Activated CD8-positive, alpha-beta memory T cell treated with anti-CD3 and anti-CD28 coated beads for 48 hours (primary cell): ENCODE results near the gene TRPM3.
"Not testable (repeated sequence)": the region's sequence is repeated elsewhere in the genome, so short reads cannot be mapped to it uniquely, and the experiment has no call there.

ENCODE experiments used
- DNase-seq, 3 experiments: peaks; one replicate each; pipeline ENCODE4 v3.0.0-alpha.2; 2020; ENCODE audit warnings: low read depth in 2 of 3, low spot score in 2 of 3

TRPM3 gene

DNA sequence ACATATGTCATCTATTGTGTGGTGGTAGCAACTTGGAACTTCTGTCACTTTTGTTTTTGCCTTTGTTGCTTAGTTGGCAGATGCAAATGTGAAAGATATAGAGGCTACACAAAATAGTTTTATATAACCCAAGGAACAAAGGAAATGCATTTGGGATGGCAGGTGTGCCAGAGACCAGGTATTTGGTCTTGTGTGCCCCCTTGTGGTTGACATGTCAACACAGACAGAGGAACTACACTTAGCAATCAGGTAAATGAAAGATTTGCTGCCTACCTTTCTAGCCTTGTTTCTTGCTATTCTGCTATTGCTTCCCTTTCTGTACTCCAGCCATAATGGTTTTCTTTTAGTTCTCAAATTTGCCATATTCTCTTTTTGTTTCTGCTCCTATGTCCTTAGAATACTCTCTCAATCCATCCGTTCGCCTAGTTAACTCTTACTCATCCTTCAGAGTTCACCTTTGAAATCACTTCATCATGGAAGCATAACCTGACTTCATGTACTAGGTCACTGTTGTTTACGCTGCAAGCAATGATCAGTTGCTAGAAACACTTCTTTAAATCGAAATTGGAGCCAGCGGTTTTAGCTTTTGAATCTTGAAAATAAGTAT, 119.5 kb downstream of the TRPM3 start:
- no peak for DNase-seq

DNA sequence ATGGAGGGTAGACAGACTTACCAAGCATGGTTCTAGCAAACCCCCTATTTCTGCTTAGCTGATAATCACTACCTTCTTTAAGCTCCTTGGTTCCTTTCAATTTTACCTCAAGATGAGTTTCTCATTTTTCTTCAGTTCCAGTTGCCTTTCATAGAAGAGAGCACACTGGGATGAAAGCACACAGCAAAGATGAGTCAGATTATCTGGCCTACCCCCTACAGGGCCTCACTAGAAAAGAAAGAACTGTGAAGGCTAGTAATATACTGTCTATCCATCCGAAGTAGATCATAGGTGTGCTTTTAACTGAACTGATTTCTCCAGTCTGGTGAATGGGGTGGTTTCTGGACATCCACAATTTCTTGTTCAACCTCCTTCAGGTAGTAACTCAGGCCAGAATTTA, 122.5 kb downstream of the TRPM3 start:
- DNase-seq: no peak

DNA sequence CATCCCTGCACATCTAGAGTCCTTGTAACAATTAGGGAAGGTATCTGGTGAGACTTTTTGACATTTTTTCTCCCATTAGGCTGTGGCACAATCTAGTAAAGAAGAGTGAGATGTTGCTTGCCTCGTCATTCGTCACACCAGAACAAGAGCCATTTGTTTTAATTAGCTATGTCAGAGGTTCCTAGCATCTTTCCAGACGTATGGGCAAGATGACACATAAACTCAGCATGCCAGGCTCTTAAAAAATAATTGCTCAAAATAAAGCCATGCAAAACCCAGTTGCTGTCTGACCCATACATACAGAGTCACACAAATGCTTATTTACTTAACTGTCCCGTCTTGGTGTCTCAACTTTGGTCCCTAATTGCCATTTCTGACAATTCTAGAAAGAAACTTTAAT, 125.9 kb downstream of the TRPM3 start:
- DNase-seq: no peak

DNA sequence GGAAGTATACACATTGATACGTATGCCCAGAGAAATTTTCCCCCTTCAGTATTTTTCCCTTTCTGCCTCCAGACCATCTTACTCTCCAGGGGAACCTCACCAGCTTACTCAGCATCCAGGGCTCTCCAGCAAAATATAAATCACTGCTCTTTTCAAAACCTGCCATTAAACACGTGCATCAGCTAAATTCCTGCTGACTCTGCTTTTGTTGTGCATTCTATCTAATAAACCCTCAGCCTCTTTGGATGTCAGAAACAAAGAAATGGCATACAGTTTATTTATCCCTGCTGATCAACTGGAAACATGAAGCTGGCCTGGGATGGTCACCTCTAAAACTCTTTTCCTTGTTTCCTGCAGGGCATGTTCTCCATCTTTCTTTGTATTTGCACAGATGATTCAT, 126.8 kb downstream of the TRPM3 start:
- no peak for DNase-seq

DNA sequence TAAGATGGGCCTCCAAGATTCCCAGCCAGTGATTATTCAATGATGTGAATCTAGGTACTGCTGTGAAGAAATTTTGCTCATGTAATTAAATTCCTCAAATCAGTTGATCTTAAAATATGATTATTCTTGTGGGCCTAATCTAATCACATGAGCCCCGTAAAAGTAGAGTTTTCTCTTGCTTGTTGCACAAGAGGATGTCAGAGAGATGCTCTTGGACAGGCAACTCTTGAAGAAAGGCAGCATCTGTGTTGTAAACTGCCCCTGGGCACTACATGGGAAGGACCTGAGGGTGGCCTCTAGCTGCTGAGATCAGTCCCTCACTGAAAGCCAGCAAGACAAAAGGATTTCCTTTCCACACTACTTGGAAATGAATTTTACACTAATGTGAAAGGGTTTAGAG, 132.9 kb downstream of the TRPM3 start:
- DNase-seq: no peak

DNA sequence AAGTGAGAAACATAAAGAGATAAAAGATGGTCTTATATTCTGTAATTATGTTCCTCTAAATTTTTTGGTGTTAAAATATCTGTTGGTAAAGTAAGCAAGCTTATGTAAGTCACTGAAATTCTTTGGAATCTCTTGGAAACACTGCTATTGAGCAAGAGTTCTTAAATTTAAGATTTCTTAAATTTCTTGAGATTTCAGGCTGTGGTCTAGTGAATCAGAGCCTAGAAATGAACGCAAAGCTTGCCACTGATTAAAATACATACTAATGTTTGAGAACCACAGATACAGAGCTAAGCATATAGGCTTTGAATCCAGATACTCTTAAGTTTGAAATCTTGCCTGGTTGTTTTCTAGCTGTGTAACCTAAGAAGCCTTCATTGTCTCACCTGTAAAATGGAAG, 133.4 kb downstream of the TRPM3 start:
- DNase-seq: no peak

DNA sequence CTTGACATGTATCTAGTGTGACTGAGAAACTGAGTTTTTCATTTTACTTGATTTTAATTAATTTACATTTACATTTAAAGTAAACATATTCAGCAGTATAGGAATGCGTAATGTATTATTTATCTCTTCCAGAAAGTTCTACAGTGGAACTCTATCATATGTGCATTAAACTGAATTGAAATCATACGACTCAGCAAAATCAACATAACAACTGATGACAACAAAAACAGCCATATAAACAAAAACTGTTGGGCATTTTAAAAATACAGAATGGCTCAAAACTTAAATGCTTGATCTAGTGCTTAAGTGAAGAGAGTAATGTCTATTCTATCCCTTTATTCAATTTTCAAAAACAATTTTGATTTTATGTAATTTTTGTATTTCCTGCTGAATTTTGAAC, 134.4 kb downstream of the TRPM3 start:
- DNase-seq: no peak

DNA sequence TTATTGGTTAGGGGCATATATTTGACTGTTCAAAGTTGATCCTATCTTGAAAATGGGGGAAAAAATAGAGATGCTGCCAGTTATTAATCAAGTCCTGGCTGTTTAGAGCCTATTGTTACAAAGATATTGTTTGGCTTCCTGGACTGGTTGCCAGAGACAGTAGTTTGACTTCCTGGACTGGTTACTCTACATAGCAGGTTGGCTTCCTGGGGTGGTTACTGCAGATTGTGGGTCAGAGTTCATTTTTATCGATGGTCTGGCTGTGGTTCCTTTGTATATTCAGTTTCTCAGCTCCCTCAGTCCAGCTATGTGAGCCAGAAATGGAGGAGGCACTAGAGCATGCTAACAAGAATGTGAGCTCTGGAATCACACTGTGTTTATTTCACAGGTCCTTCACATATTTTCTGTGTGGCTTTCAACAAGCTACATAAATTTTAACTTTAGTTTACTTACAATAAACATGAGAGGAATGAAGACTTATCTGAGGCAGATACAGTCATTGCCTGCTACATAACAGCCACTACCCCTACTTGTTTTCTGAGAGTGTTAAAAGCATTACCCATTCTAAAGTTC, 137.6 kb downstream of the TRPM3 start:
- DNase-seq: no peak

DNA sequence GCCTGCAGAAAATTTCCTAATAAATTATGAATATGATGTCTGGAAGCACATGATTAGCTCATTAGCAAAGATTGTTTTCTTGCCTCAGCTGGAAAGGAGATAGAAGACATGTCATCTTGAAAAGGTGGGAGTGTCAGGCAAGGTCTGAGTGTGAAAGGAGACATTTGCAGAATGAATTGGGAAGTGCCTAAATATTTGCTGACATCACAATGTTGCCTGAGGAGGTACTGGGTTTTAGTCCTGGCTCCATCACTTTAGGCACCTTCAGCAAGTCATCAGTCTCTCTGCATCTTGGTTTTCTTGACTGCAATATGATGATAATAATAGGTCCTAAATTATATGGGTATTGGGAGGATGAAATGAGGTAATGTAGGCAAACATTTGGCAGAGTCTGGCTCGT, 140.1 kb downstream of the TRPM3 start:
- DNase-seq: no peak

DNA sequence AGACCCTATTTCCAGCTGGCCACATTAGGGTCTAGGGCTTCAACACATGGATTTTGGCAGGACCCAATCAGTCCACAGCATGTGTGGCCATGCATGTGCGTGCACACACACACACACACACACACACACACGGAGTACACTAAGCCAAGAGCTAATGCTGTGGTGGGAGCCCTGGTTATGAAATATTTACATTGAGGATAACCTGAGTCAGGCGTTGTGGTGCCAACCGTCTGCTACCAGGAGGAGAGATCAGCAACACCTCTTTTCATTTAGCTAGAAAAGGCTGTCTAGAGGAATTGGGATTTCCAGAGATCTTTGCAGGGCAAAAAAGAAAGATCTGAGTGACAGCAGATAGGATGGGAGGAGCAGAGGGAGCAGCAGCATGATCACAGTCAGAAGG, 141.5 kb downstream of the TRPM3 start:
- DNase-seq: no peak

DNA sequence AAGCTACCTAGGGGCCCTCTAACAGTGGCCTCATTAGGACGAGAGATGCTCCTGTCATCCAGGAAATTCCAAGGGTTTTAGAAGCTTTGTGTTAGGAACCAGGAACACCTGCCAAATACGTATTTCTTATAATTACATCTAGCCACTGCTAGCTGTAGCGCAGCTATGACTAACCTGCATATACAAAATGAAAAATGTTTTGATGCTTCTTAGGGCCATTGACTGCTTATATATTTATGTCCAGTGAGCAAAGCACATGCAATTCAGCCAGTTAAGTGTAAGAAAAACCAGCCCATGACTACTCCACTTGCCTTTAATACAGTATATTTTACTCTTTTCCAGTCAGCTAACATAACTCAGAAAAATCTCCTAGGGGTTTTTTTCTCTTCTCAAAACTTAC, 143.3 kb downstream of the TRPM3 start:
- DNase-seq: no peak

DNA sequence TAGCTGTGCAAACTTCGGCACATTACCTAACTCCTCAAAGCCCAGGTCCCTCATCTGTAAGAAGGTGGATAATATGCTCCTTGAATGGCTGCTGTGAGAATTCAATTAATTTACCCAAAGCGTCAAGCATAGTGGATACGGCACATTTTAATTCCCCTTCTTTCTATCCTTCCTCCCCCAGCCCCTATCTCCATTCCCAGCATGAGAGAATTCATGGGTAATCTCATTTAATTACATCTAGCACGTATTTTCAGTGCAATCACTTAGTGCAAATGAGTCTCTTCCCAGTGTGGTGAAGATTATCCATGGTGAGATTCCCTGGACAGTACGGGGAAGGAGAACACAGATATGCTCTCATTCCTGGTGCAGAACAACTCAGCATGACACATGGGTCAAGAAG, 145.6 kb downstream of the TRPM3 start:
- DNase-seq: no peak

DNA sequence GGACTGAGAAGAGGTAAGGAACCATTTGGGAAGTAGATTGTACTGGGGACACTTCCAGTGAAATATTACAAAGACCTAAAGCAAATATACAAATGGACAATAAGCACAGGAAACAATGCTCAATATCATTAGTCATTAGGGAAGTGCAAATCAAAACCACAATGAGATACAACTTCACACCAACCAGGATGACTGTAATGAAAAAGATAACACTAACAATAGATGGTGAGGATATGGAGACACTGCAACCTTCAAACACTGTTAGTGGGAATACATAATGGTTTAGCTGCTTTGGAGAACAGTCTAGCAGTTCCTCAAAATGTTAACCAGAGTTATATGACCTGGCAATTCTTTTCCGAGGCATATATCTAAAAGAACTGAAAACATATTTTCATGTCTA, 149.7 kb downstream of the TRPM3 start:
- no peak for DNase-seq

DNA sequence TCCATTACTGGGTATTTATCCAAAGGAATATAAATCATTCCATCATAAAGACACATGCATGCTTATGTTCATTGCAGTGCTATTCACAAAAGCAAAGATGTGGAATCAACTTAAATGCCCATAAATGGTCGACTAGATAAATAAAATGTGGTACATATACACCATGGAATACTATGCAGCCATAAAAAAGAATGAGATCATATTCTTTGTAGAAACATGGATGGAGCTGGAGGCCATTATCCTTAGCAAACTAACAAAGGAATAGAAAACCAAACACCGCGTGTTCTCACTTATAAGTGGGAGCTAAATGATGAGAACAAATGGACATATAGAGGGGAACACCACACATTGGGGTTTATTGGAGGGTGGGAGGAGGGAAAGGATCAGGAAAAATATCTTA, 155.0 kb downstream of the TRPM3 start:
- not testable (repeated sequence) for DNase-seq

DNA sequence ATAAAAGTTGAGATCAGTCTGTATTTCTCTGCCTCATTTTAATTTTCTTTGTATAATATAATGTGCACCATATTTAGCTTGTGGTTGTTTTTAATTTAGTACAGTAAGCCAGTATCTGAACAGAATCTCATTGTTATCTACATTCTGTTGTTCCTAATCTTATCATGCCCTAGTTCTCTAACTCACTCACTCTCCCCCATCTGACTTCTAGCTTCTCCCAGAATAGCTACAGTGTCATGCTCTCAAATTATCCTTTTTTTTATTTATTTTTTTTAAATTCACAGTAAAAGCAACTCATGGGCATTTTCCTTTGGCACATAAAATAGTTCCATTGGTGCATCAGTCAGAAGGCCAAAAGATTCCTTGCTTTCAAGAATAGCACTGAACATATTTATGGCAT, 156.6 kb downstream of the TRPM3 start:
- no peak for DNase-seq

DNA sequence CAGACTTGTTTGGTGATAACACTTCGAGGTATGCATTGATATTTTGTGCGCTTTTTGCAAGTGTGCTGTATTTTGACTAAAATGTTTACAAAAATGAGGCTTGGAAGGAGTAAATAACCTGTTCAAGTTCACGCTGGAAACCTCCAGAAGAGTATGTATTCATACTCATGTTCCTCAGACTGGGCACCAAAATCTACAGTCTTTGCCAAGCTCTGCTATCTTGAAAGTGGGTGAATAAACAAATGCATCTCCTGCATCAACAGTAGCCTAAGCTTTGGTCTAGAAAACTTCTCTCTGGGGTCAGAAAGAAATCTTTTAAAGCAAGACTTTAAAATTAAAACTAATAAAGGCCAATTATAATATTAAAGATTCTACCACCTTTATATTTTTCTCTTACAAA, 157.9 kb downstream of the TRPM3 start:
- DNase-seq: no peak

DNA sequence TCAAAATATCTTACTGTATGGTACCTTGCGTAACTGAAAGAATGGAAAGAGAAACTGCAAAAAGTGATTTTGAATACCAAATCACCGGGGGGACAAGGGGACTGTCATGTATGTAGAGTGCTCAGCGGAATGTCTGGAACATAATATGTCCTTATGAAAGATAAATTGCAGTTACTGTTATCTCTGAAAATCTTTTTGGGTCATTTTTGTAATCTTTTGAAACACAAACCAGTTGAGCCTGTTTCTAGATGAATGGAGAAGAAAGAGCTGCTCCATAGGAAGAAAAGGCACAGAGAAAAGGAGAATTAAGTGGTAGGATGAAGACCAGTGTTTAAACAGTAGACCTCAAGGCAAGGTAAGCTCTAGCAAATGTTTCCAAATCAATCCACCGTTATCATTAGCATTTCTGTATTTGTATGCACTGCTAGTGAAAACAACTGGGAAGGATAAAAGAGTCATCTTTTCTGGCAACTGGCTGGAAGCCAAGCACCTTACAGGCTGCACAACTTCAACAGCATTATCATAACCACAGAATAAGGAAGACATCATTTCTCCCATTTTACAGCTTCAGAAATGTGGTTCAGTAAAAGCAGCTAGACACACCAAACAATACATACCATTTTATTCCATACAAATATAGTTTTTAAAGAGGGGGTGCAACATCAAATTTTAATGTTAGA, 158.5 kb downstream of the TRPM3 start:
- no peak for DNase-seq

DNA sequence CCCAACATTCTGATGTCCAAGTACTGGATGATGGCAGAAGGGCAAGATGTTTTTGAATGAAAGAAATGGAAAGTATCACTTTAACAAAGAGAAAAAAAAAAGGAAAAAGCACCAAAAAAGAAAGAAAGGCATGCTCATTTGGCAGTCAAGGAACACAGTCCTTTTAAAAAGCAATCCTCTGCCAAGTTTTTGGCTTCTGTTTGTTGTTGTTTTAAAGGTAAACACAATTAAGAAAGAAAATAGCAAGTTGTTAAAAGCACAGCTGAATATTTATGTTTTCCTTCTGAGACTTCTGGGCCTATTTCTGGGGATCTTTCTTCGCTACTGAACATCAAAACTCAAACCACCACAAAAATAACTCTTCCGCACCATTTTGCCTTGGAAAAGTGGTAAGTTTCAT, 162.1 kb downstream of the TRPM3 start:
- no peak for DNase-seq

DNA sequence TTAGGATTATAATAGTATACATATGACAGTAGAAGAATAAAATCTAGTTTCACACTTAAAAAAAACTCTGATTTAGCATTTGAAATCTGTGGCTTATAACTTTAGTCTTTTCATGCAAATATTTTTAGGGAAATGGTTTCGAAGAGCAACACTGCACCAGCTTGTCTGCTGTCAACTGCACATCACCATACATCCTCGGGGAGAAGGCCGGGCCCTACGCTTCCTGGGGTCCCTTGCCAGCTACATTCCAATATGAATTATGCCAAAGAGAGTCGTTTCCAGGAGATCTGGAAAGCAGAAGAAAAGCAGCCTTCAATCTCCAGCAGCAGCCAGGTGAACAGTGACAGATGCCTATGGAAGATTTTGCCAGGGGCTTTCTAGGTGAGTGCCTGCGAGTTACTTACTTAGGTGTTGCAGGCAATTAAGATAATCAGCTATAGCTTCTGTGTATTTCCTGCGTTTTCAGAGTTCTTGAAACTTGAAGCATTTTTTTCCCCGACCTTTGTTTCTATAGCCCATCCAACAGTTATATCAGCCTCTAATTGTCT, 166.8 kb downstream of the TRPM3 start:
- DNase-seq: no peak

DNA sequence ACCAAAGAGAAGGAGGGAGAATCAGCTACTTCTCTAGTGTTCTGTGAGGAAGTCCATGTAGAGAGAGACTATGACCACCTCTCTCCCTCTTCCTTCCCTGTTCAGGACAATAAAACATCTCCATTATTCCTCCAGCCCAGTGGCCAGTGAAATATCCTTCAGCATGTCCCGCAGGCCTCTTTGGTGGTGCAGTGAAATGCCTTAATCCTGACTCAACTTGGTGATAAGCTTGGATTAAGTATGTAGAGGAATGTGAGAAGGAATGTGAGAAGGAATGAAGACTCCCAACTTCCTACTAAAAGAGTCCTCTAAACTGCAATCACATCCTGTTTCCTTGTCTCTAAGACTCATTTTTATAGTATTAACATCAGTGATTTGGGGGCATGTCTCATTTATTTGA, 167.3 kb downstream of the TRPM3 start:
- no peak for DNase-seq

DNA sequence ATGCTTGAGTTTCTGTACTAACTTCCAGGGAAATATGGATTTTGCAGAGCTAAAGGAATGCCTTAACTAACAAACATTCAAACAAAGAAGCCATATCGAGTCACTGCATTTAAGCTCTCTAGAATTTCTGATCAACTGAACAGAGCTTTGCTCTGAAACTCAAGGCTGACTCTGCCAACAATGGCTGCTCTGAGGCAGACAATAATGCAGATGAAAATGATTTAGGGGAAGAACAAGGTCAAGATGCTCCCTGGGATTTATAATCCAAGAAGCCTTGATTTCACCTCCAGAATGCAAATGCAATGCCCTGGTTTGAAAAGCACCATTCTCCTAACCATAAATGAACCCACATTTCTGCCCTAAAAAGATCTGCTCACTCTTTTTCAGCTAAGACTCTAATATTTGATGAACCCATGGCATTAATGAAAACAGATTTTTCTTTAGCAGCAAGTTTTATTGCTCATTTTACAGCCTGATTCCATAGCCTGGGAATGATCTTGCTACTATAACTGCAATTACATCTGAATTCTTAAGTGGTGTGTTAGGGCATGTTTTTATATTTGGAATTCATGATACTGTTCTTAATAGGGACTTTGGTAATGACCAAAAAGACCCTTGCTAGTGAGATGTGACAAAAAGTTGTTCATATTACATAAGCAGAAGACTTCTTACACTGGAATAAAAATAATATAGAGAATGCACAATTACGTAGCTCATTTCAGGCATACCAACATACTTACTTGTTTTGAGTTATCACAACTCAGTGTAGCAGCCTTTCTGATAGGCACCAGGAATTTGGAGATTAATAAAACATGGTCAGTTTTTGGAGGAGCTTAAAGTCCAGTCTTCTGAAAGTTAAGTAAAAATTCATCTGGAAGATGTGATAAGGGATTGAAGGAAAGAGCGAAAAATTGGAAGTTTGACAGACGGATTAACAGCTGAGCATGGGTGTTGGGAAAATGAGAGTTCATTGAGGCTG, 169.4 kb downstream of the TRPM3 start:
- no peak for DNase-seq

DNA sequence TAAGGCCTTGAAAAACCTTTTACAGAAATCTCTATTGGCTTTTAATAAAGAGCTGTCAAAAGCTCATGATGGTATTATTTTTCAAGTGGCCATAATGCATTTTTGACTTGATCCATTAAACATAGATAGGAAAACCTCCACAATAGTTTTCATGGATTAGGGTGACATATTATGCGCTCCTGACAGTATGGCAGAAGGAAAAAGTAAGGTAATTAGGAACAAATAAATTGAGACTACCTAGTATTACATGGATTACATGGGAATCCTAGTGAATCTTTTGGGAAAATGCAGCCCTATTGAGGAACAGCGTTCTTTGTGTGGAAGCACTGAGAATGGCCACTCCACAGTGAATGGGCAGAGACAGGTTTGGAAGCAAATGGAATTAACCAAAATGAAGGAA, 171.2 kb downstream of the TRPM3 start:
- DNase-seq: no peak
